ENCODE measurements around the gene PCOLCE2. TPM values are rescaled to one million over a fixed set of nuclear protein-coding genes. Genes with fewer than 3 reads are reported as not detected.
"Not testable (repeated sequence)": the region's sequence is repeated elsewhere in the genome, so short reads cannot be mapped to it uniquely, and the experiment has no call there.

Gene PCOLCE2
- total RNA-seq, 6 experiments from 2014 or later: 1.8 to 9.7 (median 3.8) TPM

DNA sequence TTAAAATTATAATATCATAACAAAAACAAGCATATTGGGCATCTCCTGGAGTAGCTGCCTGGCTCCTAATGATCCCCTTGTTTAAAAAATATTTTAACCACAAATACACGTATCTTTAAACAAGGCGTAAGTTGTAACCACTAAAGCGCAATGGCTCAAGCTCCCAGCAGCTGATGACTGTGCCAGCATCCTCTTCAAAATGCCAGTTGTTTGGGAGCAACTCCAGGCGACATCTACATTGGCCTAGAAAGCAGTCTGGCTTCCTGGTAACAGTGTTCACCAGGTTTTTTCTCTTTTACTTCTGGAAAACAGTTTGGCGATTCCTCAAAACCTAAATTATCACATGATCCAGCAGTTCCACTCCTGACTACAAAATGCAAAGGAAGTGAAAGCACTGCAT, 13.8 kb downstream of the PCOLCE2 start:
- no peak for DNase-seq
- TF ChIP-seq POLR2A (IDR thresholded peaks at IDR 0.05): no peak
- H3K27me3 ChIP-seq: no peaks in the 10 kb centered on the region
- intact Hi-C loops (cut with DNase I): no loop called here
- H3K4me3 ChIP-seq: no peak overlapping the region
- no peaks in the 10 kb centered on the region for H3K4me1 ChIP-seq
- no peak overlapping the region for H3K27ac ChIP-seq
- WGBS (ENCODE audit: insufficient coverage, low coverage, low lambda C conversion rate, missing lambda C conversion rate): 70% methylated on average over 5 of the region's 5 CpGs
- H3K9me3 ChIP-seq: no peaks in the 10 kb centered on the region
- no peak for ATAC-seq
- no peaks in the 10 kb centered on the region for H3K36me3 ChIP-seq

- WGBS (ENCODE audit: insufficient coverage, low coverage, low lambda C conversion rate, missing lambda C conversion rate): 87% methylated on average over 8 of the region's 8 CpGs
- not testable (repeated sequence) for H3K4me1 ChIP-seq, H3K9me3 ChIP-seq
Measured at GRCh38 chr3:142868382-142868781, 20.5 kb downstream of the PCOLCE2 start.

DNA sequence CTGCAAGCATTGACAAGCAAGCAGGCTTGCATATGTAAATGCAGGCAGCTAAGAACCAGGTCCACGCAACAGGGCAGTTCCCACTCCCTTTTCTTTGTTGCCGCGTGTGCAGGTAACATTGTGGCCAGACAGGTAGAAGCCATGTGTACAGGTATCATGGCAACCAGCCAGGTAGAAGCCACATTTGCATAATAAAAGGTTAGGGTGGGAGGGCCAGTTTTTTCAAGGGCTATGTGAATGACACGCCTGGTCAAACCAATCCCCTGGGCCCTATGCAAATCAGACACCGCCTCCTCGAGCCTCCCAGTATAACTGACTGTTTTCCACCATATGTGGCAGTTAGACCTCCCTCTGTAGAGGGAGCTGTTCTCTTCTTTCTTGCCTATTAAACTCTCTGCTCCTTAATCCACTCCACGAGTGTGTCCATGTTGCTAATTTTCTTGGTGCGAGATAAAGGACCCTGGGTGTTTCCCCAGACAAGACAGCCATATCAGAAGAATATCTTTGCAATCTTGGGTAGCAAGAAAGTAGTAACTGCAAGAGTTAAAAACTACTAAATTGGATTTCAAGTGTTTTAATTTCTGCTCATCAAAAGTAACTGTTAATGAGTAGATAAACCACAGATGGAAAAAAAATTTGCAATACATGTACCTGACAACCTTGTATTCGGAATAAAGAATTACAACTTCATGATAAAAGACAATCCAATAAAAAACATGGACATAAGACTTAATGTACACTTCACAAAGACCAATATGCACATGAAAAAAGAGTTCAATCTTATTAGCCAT, 21.8 kb downstream of the PCOLCE2 start:
- no peak for DNase-seq
- Histone ChIP-seq H3K4me1 (no peaks in the 10 kb centered on the region), H3K9me3 (no peaks in the 10 kb centered on the region), H3K36me3 (no peaks in the 10 kb centered on the region), H3K4me3 (no peak overlapping the region), H3K27me3 (no peaks in the 10 kb centered on the region), H3K27ac (no peak overlapping the region)
- ATAC-seq: no peak
- WGBS (ENCODE audit: insufficient coverage, low coverage, low lambda C conversion rate, missing lambda C conversion rate): 91% methylated on average over 5 of the region's 9 CpGs
- TF ChIP-seq POLR2A (IDR thresholded peaks at IDR 0.05) (no peak), CTCF (IDR thresholded peaks at IDR 0.05) (no peak)
- intact Hi-C loops (cut with DNase I): no loop called here

More at GRCh38 chr3:142868382-142868781, 20.5 kb downstream of the PCOLCE2 start:
- H3K36me3 ChIP-seq; H3K27ac ChIP-seq; ATAC-seq; DNase-seq; H3K27me3 ChIP-seq; intact Hi-C loops (cut with DNase I); H3K4me3 ChIP-seq: not testable (repeated sequence)

- ATAC-seq (no peak), DNase-seq (no peak)
- TF ChIP-seq POLR2A (IDR thresholded peaks at IDR 0.05) (no peak), CTCF (IDR thresholded peaks at IDR 0.05) (no peak)
- no peak overlapping the region for H3K4me3 ChIP-seq
- H3K27ac ChIP-seq: no peak overlapping the region
- intact Hi-C loops (cut with DNase I): no loop called here
- H3K4me1 ChIP-seq: no peaks in the 10 kb centered on the region
- H3K36me3 ChIP-seq: no peaks in the 10 kb centered on the region
- no peaks in the 10 kb centered on the region for H3K27me3 ChIP-seq
- H3K9me3 ChIP-seq: no peaks in the 10 kb centered on the region
- WGBS (ENCODE audit: insufficient coverage, low coverage, low lambda C conversion rate, missing lambda C conversion rate): 86% methylated on average over 8 of the region's 8 CpGs
Measured at GRCh38 chr3:142863930-142864920, 24.7 kb downstream of the PCOLCE2 start.

DNA sequence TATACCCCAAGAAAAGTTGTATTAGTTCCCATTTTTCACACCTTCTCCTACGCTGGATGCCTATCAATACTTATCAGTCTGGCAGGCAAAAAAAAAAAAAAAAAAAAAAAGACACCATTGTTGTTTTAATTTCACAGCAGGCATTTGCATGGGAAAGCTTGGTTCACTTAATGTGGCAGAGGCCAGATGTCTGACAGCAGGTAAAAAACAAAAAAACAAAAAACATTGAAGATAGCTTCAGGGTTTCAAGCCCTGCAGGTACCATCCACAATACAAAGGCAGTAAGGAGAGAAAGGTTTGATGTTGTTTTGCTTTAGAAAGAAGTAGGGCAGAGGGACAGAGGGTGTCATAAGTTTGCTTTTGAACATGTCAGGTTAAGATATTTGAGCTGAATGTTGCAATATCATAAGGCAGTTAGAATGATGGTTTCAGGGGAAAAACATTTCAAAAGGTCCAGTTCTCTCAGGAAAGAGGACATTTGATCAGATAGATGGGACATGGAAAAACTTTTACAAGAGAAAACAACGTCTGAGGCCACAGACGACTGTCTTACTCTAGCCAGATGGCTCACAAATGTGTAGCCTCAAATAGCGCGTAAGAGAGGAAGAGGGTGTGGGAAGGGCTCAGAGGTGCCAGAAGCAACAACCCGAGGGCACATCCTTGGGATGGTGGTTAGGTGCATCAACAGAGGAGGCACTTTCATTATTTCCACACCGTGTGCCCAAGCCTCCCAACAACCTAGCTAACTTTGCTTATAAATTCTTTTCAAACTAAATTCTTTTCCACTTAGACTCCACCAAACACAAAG, 25.7 kb downstream of the PCOLCE2 start:
- TF ChIP-seq POLR2A (IDR thresholded peaks at IDR 0.05) (no peak), CTCF (IDR thresholded peaks at IDR 0.05) (no peak)
- H3K9me3 ChIP-seq: no peaks in the 10 kb centered on the region
- H3K4me1 ChIP-seq: no peaks in the 10 kb centered on the region
- no peak for DNase-seq
- 32% methylated on average over 7 of the region's 7 CpGs for WGBS (ENCODE audit: insufficient coverage, low coverage, low lambda C conversion rate, missing lambda C conversion rate)
- H3K27ac ChIP-seq: no peak overlapping the region
- H3K27me3 ChIP-seq: no peaks in the 10 kb centered on the region
- ATAC-seq: peak in 3 of 4 donors; percentile 18 to 45 (median 32)
- no peak overlapping the region for H3K4me3 ChIP-seq
- intact Hi-C loops (cut with DNase I): no loop called here
- H3K36me3 ChIP-seq: no peaks in the 10 kb centered on the region

Data from right lobe of liver (tissue), 6 donors.